ENCODE measurements around the gene CDR2.

Gene CDR2

GRCh38 chr16:22324787-22325597 is 49.4 kb downstream of the CDR2 start:
- DNase-seq (ENCODE audit: low read depth, low spot score), result no peak

DNA sequence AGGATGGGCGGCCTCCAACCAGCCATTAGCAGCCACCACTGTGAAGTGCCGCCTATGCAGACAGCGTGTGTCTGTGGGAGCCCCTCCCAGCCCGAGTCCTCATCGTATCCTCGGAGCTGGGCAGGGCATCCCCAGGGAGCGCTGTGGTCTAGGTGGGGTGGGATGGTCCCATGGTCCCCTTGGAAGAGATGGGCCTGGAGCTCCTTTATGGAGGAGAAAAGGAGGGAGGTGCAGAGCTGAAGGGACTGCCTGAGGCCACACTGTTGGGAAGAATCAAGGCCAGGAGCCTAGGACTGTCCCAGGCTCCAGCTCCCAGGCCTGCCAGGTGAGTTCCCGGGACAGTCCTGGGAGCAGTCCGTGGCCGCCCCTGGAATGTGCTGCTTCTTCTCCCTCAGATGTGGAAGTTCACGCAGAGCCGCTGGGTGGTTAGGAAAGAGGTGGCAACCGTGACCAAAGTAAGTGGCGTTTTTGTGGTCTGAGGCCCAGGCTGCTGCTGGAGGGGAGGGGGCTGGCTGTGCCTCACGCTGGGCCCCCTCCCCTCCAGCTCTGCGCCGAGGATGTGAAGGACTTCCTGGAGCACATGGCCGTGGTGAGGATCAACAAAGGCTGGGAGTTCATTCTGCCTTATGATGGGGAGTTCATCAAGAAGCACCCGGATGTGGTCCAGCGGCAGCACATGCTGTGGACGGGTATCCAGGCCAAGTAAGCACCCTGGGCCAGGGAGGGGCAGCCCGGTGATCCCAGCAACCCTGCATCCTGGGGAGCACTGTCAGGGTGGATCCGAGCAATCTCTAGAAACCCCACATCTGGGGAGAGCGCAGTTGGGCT is 50.2 kb downstream of the CDR2 start:
- no peak for DNase-seq (ENCODE audit: low read depth, low spot score)

- DNase-seq (ENCODE audit: low read depth, low spot score), result no peak
Observed at GRCh38 chr16:22323173-22323958, 51.1 kb downstream of the CDR2 start.

- no peak for DNase-seq (ENCODE audit: low read depth, low spot score)
Observed at GRCh38 chr16:22322741-22323140, 51.7 kb downstream of the CDR2 start.

- DNase-seq (ENCODE audit: low read depth, low spot score), result no peak
Observed at GRCh38 chr16:22322021-22322471, 52.4 kb downstream of the CDR2 start.

DNA sequence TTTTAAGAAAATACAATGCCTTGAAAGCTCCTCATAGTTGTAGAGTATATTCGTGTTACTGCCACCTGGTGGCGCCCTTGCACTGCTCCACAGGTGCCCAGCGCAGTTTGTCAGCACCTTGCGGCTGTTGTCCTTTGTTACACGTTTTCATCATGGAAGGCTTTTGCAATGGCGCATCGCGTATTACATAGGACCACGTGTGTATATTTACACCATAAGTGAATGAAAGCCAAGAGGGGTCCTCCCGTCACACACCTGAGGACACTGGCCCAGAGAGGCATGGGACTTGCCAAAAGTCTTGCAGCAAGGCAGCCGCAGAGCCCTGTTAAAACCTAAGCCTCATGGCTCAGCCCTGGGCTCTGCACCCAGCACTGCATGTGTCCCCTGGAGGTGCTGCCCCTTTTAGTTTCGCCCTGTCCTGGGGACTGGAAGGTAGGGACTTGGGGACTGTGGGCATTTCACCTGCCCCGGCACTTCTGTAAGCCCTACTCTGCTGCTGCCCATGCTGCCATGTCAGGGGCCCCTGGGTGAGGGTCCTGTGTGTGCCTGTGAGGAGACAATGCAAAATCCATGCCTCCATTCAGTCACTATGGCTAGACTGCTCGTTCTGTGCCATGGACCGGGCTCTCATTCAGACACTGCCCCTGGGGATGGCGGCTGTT is 52.9 kb downstream of the CDR2 start:
- DNase-seq (ENCODE audit: low read depth, low spot score), result peak; percentile 87

- no peak for DNase-seq (ENCODE audit: low read depth, low spot score)
Observed at GRCh38 chr16:22320572-22321339, 53.7 kb downstream of the CDR2 start.

DNA sequence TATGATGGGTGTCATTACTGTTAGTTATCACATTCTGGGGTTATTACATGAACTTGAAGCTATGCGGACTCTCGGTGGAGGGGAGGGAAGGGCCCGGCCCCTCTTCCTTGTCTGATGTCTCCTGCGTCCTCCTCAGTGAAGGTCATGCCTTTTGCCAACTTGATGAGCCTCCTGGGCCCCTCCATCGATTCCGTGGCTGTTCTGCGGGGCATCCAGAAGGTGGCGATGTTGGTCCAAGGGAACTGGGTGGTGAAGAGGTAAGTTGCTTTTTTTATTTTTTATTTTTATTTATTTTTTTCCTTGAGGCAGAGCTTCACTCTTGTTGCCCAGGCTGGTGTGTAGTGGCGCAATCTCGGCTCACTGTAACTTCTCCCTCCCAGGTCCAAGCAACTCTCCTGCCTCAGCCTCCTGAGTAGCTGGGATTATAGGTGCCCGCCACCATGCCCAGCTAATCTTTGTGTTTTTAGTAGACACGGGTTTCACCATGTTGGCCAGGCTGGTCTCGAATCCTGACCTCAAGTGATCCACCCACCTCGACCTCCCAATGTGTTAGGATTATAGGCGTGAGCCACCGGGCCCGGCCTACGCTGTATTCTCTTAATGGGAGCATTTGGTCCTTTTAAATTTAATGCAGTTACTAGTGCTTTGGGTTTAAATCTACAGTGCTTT is 55.6 kb downstream of the CDR2 start:
- peak; percentile 19 for DNase-seq (ENCODE audit: low read depth, low spot score)

GRCh38 chr16:22317625-22318024 is 56.8 kb downstream of the CDR2 start:
- no peak for DNase-seq (ENCODE audit: low read depth, low spot score)

DNA sequence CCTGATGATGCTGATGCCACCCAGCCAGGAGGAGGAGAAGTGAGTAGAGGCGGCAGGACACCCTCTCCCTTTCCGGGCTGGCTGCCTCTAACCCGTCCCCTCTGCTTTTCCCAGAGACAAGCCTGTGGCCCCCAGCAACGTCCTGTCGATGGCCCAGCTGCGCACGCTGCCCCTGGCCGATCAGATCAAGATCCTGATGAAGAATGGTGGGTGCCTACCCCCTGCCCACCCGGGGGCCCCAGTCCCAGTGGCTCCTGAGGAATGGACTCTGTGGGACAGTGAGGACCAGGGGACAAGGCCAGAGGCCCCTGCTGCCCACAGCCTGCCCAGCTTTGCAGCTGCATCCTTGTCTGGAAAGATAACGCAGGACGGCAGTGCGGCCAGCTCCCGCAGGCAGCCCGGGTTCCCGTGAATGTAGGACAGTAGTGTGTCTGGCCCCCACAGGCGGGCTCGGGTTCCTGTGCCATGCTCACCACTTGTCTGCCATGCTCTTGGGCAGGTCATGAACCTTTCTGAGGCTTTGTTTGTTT is 57.4 kb downstream of the CDR2 start:
- no peak for DNase-seq (ENCODE audit: low read depth, low spot score)

DNA sequence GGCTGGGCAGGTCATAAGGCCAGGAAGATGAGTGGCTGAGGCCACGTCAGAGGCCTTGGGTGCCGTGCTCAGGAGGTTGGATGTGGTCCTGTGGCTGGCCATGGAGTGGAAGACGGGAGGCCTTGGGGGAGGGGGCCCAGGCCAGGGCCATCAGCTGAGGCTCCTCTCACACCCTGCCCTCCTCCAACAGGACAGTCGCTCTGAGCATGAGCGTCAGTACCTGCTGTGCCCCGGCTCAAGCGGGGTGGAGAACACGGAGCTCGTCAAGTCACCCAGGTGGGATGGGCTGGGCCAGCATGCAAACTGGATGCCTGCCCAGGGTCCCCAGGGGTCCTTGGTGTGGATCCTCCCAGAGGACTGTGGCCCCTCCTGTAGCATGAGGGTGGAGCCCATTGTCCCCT is 58.0 kb downstream of the CDR2 start:
- no peak for DNase-seq (ENCODE audit: low read depth, low spot score)

DNA sequence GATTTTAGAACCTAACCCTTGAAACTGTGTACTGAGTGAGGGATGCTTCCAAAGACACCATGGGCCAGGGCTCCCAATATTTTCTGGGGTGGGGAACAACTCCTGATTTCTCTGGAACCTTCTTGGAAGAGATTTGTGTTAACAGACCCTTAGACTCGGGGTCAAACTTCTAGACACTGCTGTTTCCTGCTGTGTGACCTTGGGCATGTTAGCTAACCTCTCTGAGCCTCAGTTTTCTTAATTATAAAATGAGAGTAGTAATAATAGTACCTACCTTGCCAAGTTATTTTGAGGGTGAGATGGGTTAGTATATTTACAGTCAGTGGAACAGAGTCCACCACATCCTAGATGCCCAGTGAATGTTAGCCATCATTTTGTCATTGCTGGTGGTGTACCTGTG is 58.4 kb downstream of the CDR2 start:
- no peak for DNase-seq (ENCODE audit: low read depth, low spot score)

- DNase-seq (ENCODE audit: low read depth, low spot score), result no peak
Observed at GRCh38 chr16:22314661-22315626, 59.5 kb downstream of the CDR2 start.

DNA sequence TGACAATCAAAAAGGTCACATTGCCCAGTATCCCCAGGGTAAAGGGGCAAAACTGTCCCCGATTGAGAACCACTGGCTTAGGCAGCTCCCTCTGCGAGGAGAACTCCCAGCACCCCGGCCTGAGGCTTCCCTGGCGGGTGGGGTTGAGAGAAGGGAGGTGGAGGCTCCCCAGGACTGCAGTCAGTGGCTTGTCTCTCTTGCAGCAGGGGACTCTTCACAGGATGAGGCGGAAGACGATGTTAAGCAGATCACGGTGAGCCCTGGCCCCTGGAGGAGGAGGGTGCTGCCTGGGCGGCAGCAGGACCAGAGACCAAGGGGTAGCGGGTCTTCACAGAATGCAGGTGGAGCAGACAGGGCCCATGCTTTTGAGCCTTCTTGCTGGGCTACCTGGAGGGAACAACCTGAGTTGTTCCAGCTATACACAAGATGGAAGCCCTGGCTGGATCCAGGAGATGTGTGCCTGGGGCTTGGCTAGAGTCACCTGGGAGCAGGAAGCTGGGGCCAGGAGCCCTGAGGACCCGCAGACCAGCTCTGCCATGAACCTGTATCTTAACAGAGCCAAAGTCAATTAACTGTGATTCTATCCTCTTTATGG is 60.4 kb downstream of the CDR2 start:
- DNase-seq (ENCODE audit: low read depth, low spot score), result no peak

DNA sequence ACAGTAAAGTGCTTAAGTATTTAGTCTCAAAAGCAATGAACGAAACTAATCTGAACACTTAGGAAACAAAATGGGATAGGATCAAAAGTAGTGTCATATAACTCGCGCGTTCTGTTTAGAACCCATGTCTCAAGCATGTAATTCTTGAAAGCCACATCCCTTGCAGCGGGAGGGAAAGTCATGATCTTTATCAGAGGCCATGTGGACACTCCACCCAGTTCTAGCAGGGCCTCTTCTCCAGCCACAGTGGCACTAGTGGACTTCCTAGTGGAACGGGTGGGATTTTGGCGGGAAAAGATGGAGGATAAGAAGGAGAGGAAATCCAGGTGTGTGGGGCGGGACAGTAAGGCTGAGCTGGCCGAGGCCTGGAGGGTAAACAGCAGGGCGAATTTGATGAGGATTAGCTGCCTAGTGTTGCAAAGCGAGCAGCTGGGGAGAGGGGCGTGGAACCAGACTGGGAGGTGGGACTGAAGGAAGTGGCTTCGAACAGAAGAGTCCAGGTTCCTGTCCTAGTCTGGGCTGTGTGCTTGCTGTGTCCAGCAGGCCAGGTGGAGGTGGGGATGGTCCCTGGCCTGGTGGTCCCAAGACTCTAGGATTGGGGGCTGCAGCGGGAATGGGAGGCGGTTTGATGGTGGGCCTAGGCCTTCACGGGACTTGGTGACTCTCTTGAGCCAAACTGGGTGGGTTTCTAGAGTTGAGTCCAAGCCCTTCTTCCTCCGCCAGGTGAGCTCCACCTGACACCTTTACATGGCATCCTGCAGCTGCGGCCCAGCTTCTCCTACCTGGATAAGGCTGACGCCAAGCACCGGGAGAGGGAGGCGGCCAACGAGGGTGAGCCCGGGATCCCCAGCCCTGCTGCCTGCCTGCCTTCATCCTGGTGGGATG is 61.3 kb downstream of the CDR2 start:
- no peak for DNase-seq (ENCODE audit: low read depth, low spot score)

DNA sequence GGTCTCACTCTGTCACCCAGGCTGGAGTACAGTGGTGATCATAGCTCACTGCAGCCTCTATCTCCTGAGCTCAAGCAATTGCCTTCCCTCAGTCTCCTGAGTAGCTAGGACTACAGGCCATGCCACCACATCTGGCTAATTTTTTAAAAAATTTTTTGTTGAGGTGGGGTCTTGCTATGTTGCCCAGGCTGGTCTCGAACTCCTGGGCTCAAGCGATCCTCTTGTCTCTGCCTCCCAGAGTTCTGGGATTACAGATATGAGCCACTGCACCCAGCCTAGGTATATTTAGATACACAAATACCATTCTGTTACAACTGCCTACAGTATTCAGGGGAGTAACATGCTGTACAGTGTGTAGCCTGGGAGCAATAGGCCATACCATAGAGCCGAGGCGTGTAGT is 62.9 kb downstream of the CDR2 start:
- no peak for DNase-seq (ENCODE audit: low read depth, low spot score)

DNA sequence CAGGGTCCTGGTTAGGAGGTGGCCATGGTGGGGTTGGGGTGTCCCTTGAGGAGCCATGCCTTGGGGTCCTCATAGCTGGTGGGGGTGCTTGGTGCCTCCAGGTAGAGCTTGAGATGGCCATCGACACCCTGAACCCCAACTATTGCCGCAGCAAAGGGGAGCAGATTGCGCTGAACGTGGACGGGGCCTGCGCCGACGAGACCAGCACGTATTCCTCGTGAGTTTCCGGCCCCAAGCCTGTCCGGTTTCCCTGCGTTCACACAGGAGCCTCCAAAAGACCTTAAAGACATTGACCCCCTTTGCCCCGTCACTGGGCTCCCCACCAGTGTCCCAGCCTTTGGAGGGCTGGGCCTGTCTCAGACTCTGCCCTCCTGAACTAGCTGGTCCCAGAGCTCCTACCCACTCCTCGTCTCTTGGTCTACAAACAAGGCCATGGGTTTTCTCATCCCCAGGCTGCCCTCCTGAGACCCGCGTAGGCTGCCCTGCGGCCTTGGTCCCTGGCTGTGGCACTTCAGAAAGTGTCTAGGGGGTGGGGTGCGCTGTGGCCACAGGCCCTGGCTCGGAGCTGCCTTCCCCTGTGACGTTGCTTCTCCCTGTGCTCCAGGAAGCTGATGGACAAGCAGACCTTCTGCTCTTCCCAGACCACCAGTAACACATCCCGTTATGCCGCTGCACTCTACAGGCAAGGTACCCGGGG is 65.4 kb downstream of the CDR2 start:
- no peak for DNase-seq (ENCODE audit: low read depth, low spot score)
